Upper lobe of left lung (tissue), 4 donors: ENCODE data around the gene CCM2L.

Experiments
- CTCF ChIP-seq, 6 experiments: fragments of 450-650 bp in 4 of 6; fragments of 200-600 bp in 2 of 6; sonication (generic) in 2 of 6; IDR thresholded peaks; one replicate each; pipeline ENCODE4 v1.5.1; 2016 to 2019; ENCODE audit warnings: antibody characterized with exemption in 6 of 6
- EP300 ChIP-seq, 4 donors: sonication (generic); formaldehyde crosslinking; IDR thresholded peaks; one replicate each; pipeline ENCODE4 v1.5.1; 2017; ENCODE audit warnings: antibody characterized with exemption in 4 of 4, control low read depth in 2 of 4

- TF ChIP-seq CTCF (IDR thresholded peaks at IDR 0.05) (no peak), EP300 (IDR thresholded peaks at IDR 0.05) (no peak)
These were observed 10.9 kb downstream of the CCM2L start for GRCh38 chr20:32021091-32021490.
